Measurements from ENCODE around the gene ZNF335.

The ZNF335 gene

DNA sequence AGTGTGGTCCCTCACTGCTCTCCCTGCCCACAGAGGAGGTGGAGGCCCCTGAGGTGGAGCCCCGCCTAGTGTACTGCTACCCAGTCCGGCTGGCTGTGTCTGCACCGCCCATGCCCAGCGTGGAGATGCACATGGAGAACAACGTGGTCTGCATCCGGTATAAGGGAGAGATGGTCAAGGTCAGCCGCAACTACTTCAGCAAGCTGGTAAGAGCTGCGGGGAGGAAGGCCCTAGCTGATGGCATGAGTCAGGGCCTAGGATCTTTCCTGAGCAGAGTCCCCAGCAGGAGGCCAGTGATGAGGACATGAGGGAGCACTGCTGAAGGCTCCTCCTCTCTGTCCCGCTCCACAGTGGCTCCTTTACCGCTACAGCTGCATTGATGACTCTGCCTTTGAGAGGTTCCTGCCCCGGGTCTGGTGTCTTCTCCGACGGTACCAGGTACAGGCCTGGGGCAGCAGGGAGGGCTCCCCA lies 26.3 kb downstream of the ZNF335 start:
- TF ChIP-seq, protein P1, sequence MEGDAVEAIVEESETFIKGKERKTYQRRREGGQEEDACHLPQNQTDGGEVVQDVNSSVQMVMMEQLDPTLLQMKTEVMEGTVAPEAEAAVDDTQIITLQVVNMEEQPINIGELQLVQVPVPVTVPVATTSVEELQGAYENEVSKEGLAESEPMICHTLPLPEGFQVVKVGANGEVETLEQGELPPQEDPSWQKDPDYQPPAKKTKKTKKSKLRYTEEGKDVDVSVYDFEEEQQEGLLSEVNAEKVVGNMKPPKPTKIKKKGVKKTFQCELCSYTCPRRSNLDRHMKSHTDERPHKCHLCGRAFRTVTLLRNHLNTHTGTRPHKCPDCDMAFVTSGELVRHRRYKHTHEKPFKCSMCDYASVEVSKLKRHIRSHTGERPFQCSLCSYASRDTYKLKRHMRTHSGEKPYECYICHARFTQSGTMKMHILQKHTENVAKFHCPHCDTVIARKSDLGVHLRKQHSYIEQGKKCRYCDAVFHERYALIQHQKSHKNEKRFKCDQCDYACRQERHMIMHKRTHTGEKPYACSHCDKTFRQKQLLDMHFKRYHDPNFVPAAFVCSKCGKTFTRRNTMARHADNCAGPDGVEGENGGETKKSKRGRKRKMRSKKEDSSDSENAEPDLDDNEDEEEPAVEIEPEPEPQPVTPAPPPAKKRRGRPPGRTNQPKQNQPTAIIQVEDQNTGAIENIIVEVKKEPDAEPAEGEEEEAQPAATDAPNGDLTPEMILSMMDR (IDR thresholded peaks at IDR 0.05; ENCODE audit: extremely low read depth, insufficient read depth, missing control alignments), result no peak
- no peak for DNase-seq (ENCODE audit: low spot score)
- in situ Hi-C loops (cut with MboI; ENCODE audit: low pct_unique_long_range_greater_than_20kb, low sequenced_read_pairs, unreplicated experiment), result no loop called here

DNA sequence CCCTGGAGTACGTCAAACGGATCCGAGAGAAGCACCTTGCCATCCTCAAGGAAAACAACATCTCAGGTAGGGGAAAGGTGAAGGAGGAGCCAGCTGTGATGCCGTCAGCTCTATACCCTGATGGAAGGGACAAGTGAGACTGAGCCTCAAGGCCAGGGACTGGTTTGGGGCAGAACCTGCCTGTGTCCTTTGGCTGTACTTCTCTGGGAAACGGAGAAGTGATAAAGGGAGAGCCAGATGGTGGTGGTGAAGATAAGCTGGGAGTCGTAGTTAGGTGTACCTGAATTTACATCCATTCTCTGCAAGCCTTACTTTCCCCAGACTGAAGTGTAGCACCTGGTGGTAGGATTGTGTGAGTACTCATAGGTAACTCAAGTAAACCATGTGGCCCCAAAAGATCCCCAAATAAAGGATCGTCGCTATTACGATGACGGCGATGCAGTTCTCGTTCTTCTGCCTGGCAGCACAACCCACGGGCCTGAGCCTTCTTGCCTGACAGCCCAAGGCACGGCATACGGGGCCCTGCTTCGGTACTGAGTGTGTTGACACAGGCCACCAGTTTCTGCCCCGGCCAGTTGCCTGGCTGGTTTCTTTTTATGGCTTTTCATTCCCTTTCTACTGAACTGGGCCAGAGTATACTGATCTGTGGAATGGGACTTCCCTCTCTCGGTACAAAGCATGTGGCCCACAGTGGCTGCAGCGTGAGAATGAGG lies 26.9 kb downstream of the ZNF335 start:
- TF ChIP-seq, protein P1 (IDR thresholded peaks at IDR 0.05; ENCODE audit: extremely low read depth, insufficient read depth, missing control alignments), result no peak
- in situ Hi-C loops (cut with MboI; ENCODE audit: low pct_unique_long_range_greater_than_20kb, low sequenced_read_pairs, unreplicated experiment), result no loop called here
- DNase-seq (ENCODE audit: low spot score), result no peak

DNA sequence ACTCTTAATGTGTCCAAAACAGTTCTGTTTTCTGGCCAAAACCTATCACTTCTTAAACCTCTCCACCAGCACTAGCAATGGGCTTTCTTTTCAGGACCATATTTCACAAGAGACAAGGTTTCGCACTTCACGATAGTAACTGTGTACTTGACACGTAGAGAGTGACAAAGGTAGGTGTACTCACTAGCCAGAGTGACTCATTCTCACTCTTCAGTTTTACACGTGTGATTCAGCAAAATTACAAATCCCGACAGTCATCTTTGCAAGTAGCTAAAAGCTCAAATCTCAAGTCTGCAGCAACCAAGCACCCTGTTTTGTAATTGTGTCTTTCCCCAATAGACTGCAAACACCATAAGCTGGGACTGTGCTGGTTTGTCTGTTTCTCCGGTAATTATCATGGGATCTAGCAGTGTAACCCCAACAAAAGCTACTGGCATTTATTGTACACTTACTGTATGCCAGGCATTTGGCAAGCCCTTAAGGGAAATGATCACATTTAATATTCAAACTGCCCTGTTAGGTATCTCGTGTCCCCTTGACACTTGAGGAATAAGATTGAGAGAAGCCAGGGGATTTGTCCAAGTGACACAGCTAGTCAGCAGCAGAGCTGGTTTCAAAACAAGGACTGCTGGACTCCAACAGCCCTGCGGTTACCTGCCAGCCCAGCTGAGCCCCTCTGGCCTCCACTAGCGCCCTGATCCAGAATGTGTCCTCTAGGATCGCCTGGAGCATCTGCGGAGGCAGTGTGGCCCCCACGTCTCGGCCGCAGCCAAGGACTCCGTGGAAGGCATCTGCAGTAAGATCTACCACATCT lies 27.6 kb downstream of the ZNF335 start:
- TF ChIP-seq, protein P1 (IDR thresholded peaks at IDR 0.05; ENCODE audit: extremely low read depth, insufficient read depth, missing control alignments), result no peak
- DNase-seq (ENCODE audit: low spot score), result no peak
- in situ Hi-C loops (cut with MboI; ENCODE audit: low pct_unique_long_range_greater_than_20kb, low sequenced_read_pairs, unreplicated experiment), result no loop called here

DNA sequence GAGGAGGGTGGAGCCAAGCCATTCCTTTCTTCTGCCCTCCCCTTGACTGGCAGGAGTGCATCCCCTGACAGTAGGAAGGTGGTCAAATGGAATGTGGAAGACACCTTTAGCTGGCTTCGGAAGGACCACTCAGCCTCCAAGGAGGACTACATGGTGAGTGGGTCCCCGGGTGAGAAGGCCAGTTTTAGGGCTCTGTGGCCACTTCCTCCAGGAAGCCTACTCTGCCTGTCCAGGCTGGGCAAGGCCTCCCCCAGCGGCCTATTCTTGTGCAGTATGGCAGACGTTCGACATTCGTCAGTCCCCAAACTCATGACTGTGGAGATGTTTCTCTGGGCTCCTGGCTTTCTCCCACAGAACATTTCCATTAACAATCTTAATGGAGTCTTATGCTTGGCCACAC lies 28.4 kb downstream of the ZNF335 start:
- in situ Hi-C loops (cut with MboI; ENCODE audit: low pct_unique_long_range_greater_than_20kb, low sequenced_read_pairs, unreplicated experiment), result no loop called here
- no peak for DNase-seq (ENCODE audit: low spot score)
- TF ChIP-seq, protein P1 (IDR thresholded peaks at IDR 0.05; ENCODE audit: extremely low read depth, insufficient read depth, missing control alignments), result no peak

DNA sequence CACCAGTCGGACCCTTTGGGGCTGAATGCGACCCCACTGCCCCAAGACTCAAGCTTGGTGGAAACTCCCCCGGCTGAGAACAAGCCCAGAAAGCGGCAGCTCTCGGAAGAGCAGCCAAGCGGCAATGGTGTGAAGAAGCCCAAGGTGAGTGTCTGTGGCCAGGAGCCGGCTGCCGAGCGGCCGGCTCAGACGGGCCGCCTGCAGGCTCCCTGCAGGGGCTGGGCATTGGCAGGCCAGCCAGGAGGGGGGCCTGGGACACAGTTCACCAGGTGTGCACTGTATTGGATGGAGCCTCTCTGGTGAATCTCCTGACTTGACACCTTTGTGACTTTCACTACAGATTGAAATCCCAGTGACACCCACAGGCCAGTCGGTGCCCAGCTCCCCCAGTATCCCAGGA lies 31.5 kb downstream of the ZNF335 start:
- TF ChIP-seq, protein P1 (IDR thresholded peaks at IDR 0.05; ENCODE audit: extremely low read depth, insufficient read depth, missing control alignments), result no peak
- in situ Hi-C loops (cut with MboI; ENCODE audit: low pct_unique_long_range_greater_than_20kb, low sequenced_read_pairs, unreplicated experiment), result no loop called here

DNA sequence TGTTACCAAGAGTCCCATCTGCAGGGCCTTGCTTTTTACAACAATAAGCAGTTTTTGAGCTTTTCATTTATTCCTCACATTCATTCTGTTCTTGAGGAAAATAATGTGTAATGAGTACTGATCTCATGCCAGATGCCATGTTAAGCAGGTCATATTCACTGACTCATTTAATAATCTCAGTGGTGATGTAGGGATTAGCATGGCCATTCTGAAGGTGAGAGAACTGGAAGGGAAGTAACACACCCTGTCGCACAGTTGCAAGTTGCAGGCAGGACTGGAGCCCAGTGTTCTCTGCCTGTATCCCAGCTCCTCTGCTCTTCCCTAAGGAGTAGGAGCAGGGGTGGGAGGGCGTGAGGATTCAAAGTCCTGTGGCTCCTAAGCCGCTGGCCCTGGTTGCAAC lies 31.9 kb downstream of the ZNF335 start:
- in situ Hi-C loops (cut with MboI; ENCODE audit: low pct_unique_long_range_greater_than_20kb, low sequenced_read_pairs, unreplicated experiment), result no loop called here
- TF ChIP-seq, protein P1 (IDR thresholded peaks at IDR 0.05; ENCODE audit: extremely low read depth, insufficient read depth, missing control alignments), result no peak
- no peak for DNase-seq (ENCODE audit: low spot score)

More for the DNA sequence above, 31.5 kb downstream of the ZNF335 start:
- DNase-seq (ENCODE audit: low spot score), result no peak
